ENCODE measurements around the gene GULP1.
"Not testable (repeated sequence)": the region's sequence is repeated elsewhere in the genome, so short reads cannot be mapped to it uniquely, and the experiment has no call there.

The GULP1 gene

DNA sequence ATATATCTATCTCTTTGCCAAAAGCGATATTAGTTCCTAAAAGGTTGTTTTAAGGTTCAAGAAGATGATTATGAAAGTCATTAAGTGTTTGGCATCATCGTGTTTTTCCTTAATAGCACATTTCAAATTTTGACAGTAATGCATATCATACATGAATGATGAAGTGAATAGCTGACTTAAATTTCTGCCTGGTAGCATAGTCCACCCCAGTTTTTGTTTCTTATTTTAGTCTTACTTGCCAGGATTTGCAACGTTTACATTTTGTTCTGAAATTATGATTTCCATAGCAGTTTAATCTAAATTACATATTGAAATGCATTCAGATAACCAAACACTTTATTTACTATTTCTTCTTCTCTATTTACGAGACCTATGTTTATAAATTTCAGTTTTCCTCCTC lies 201.1 kb downstream of the GULP1 start:
- DNase-seq: no peak

DNA sequence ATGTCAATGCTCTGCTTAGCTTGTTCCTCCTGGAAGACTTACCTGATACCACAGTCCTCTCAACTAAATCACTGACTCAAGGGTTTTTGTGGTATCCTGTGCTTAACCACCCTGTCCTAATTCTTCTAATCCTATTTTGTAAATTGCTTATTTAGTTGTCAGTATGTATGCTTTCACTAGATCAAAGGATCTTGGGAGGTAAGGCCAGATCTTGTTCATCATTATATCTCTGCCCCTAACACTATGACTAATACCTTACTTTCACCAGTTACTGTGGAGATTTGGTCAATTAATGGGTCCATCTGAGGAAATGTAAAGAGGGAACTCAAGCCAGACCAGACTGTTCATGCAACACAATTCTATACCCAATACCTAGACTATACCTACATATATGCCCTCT lies 203.2 kb downstream of the GULP1 start:
- no peak for DNase-seq

DNA sequence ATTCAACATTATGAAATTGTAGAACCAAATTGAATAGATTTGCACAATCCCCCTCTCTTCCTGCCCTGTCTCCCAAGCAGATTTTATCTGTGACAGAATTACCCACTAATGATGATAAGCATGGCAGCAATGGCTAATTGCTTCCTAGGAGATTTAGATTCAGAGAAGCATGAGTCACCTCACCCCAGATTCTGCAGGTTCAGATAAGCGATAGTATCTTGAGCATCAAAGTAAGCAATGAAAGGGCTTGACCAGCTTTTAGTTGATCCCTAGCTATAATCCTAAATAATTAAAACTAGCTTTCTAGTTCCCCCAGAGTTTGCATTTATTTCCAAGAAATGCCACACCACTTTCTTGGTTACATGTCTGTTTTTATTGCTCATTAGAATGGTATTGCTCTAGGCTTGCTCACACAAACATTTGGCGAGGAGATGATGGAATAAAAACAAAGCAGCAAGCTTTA lies 204.3 kb downstream of the GULP1 start:
- no peak for DNase-seq

DNA sequence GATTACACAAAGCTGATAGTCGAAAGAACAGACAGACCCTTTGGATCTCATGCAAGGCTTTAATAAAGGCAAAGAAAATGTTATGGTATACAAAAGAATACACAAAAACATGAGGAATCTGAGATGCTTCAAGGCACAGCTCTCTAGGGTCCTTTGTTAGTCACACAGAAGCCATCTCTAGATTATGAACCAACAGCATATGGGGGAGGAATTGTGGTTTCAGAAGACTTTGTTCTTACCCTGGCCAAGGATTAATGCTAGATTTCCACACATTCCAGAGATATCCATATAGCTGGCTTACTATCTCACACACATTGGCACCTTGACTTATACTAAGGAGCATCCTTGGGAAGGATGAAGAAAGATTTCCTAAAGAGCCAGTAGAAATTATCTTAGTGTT lies 206.1 kb downstream of the GULP1 start:
- DNase-seq: no peak

DNA sequence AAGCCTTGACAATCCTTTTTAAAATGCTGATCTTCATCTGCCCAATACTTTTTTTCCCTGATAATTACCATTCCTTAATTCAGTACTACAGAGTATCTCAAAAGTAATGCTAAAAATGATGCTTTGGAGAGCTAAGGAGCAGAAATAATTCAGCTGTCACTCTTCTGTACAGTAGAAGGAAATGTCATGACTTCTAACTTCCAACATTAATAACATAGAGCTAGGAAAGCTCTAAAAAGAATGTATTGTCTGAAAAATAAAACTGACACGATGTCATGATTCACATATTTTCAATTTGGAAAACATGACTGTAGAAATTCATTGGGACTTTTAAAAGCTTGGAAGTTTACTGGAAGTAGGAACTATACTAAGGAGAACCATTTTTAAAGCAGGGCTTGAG lies 212.3 kb downstream of the GULP1 start:
- no peak for DNase-seq

DNA sequence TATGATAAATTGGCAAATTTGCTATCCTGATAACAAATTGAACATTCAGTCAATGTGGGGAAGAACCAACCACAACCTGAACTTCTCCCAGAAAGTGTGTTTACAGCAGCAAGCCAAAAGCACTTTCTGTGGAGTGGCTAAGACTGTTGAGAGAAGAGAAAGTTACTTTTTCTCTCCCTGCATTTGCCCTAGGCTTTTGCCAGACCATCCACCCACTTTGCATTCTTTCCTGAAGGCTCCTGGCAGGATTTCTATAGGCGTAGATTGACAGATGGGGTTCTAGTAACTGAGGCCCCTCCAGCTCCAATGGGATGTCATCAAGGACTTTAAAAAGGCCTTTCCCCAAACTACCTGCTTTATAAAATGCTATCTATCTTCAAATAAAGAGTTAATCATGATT lies 215.2 kb downstream of the GULP1 start:
- no peak for DNase-seq

DNA sequence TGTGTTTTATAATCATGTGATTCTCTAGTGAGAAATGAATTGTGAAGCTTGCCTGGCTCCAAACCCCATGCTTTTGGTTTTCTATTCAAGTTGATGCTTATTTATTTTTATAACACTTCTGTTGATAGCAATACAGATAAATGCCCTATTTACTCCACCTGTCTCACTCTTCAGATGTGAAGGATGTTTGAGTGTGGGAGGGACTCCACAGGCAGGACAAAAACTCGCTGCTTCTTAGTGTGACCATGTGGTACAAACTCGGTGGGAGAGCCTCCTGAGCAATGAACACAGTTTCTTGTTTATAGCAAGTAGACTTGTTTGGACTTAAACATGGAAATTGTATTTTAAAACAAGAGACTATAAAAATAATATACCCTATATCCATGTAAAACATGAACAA lies 219.7 kb downstream of the GULP1 start:
- no peak for DNase-seq

DNA sequence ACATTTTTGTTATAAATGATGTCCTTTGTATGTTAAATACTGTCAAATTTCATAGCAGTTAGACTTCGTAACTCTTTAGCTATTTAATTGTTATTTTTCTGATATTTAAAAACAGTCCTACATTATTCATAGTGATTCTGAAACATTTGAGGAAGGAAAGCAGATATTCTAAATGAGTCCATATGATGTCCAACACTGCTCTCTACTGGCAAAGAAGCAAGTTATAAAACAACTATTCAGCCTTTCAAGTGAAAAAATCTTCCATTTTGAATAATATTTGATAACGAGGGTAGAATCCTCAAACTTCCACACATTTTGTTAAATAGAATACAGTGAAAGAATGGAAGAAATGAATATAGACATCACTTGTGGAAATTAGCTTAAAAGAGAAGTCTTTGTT lies 220.8 kb downstream of the GULP1 start:
- DNase-seq: no peak

DNA sequence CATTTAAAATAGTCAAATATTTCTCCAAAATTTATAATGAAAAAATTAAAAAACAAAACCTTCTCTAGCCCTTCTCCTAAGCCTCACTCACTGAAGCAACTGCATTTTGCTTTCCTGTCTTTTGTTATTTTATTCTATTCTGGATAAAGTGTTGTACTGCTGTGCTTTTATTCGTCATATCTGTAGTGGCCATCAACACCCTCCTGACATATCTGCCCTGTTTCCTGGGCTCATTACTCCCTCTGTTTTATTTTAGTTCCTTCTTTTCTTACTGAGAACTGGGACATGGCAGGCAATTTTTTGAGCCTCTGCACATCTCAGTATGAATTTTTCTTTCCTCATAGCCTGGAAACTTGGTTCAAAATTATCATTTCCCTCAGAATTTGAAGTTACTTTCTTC lies 224.2 kb downstream of the GULP1 start:
- DNase-seq: no peak

DNA sequence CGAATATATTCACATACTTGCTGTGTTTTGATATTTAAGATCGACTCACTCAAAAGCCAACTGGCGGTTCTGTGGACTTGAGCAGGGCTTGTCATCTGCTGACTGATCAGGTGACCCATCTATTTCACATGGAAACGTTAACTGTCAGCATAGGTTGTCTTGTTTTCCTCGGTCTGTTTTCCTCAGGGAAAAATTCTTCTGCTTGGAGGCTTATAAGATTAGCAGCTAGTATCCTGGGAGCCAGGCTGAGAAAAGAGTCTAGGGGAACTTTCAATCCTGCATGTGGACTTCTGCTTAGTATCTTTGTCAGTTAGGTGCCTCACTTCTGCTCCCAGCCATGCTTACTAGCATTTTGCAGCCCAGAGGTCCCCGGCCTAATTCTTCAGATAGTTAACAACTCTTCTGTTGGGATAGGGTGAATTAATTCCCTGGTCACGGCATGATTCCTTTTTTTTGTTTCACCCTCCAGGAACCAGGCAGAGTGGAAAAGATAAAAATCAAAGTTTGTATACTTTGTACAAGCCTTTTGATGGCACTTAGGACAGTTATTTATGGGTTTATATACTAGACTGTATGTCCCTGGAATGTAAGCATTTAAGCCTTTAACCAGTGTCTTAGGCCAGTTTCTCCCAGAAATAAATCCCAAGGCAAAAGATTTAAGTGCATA lies 226.0 kb downstream of the GULP1 start:
- no peak for DNase-seq

DNA sequence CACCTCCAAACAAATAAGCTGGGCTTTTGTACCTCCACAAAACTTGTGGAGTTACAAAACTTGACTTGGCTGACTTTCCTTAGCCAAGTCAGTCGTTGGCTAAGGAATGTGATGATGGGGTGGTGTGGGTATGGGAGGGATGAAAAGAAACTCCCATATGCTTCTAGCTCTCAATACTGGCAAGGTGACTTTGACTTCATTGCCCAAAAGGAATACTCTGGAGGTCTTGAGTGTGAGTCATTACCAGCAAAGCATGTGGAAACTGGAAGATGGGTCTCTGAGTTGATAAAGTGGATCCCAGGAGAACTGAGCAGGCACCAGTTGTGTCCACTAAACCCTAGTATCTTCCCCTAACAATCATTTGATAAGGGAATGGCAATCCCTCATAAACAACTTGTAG lies 226.7 kb downstream of the GULP1 start:
- DNase-seq: no peak

DNA sequence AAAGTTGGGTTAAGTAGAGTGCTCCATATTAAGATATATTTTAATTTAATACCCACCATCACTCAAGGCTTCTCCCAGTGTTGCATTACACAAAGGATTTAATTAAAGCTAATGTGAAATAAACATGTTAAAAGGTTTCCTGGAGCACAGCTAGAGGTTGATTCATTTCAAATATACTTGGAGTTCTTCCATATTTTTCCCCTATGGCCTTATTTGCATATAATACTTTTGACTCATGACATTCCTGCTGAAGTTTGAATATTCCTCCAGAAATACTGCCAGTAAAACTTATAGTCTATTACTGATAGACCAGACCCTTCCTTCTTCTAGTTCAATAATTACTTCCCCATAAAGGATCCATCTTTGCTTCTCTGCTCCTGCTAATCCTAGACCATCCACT lies 227.5 kb downstream of the GULP1 start:
- no peak for DNase-seq

DNA sequence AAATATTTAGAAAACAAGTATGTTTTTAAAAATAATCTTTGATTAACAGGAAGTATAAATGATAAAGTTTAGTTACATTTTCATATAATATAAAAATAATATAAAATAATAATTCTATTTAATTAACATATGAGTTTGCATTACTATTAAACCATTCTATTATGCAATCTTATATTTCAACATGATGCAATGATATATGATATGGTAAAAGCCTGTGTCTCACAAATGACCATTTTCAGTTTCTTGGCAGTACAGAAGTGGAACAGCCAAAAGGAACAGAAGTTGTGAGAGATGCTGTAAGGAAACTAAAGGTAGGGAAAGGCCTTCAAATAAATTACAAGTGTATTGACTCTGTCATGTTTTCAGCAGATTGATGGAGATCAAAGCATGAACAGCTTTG lies 230.8 kb downstream of the GULP1 start:
- no peak for DNase-seq

DNA sequence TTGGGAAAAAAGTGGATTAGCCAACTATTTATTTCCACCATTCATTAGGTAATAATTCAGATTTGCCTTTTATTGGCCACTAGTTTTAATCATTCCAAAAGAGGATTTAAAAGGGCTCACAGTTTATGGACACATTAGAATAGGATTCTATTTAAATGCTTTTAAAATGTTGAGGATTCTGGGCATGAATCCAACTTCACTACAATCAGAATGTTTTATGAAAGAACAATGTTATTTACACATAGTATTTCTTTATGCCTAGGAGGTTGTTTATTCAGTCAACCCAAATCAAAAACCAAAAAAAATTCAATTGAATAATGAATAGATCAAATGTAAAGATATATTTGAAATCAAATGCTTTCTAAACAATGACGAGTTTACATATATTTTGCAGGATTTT lies 232.2 kb downstream of the GULP1 start:
- no peak for DNase-seq

DNA sequence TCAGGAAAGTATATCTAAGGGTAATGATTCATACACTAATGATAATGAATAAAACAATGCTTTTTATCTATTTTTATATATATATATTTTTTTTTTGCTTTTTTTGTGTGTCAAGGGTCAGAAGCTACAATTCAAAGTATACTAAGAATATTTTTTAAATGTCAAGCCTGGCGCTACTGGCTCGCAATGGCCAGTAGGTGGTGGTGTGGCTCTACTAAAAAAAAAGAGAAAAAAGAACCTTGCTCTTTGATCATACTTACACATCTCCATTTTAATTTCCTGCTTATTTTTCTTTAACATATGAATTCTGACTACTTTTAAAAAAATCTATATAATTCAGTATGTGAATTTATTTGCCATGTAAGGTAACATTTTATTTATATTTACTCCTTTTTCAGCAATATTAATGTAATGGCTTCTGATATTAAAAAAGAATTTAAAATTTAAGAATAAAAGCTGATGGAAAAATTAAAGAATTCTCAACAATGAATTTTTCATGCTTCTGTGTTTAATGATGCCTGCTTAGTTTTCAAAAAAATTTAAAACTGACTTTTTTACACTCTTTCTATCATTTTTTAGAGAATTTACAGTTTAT lies 232.9 kb downstream of the GULP1 start:
- DNase-seq: no peak

DNA sequence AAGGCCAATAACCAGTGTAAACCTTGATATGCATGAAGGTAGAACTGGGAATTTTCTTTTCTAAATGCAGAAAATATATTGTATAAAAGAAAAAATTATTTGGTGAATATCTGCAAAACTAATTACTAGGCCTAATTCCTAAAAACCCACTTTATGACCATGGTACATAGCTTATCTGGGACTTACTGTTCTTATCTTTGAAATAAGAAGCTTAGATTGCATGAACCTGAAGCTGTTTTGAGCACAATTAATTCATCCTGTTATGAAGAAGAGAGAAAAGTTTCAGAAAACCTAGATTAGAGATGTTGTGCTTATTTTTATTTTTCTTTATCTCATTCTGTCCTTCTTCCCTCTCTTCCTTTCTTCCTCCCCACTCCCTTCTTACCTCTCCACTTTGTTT lies 235.0 kb downstream of the GULP1 start:
- no peak for DNase-seq

DNA sequence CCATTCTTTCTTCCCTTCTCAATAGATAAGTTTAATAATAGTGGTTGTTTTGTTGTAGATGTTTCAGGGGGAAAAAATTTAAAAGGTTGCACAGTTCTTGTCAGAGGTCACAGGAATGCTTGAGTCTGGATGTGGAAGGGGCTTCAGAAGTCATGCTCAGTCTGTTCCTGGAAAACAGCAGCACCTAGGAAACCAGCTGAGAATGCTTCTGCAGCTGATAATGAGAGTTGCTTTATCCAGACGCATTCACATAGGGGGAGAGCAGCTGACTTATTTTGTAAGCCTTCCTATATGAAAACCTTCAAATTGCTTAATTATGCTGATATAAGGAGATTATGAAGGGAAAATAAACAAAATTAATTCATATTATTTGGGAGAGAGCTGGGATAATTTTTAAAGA lies 235.5 kb downstream of the GULP1 start:
- DNase-seq: no peak

DNA sequence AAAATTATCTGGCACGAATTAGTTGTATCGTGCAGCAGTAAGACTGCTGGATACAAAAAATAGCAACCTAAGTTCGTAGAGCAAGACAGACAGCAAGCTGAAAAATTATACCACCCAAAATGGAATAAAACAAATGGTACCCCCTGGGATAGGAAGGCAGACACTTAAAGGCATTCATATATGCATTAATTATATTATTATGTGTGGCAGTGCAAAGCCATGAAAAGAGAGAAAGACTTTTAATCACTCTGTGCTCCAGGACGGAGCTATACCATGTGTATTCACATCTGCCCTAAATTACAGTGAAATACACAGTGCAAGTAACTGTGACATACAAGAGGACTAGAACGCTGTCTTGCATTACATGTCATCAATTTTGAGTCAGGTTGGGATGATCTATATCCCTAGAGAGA lies 235.9 kb downstream of the GULP1 start:
- DNase-seq: no peak

DNA sequence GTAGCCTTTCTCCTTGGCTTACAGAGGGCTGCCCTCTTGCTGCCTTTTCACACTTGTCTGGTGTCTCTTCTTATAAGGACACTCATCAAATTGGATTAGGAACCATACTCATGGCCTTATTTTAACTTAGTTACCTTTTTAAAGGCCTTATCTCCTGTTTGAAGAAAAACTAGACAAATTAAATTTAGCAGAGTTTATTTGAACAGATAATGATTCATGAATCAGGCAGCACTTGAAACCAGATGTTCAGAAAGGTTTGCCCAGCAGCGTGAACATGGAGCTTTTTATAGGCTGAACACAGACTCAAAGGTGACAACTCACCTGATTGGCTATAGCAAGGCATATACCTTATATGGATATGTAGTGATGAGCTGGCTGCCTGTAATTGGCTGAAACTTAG lies 238.0 kb downstream of the GULP1 start:
- no peak for DNase-seq

DNA sequence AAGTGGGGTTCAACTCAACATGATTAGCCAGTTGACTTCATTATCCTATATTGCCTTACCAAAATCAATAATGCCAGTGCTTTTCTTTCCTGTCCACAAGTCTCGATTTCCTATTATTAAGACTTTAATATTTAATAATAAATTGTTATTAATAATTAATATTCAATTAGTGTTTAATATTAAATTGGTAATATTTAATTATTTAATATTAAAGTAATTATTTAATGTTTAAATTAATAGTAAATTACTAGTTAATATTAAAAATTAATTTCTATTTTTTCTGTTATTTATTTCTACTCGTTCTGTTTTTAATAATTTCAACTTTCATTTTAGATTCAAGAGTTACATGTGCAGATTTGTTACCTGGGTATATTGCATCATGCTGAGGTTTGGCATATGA lies 243.2 kb downstream of the GULP1 start:
- no peak for DNase-seq

DNA sequence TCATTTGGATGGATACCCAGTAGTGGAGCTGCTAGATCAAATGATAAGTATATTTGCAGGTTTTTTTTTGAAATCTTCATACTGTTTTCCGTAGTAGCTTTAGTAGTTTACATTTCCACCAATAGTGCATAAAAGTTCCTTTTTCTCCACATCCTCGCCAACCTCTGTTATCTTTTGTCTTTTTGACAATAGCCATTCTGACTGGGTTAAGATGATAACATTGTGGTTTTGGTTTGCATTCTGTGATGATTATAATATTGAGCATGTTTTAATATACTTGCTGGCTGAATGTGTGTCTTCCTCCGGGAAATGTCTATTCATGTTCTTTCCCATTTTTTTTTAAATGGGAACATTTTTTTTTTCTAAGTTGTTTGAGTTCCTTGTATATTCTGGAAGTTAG lies 260.0 kb downstream of the GULP1 start:
- no peak for DNase-seq

DNA sequence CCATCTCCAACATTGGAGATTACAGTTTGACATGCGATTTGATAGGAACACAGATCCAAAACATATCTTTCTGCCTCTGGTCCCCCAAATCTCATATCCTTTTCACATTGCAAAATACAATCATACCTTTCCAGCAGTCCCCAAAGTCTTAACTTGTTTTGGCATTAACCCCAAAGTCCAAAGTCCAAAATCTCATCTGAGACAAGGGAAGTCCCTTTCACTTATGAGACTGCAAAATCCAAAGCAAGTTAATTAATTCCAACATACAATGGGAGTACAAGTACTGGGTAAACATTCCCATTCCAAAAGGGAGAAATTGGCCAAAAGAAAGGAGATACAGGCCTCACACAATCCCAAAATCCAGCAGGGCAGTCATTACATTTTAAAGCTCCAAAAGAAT lies 265.4 kb downstream of the GULP1 start:
- DNase-seq: no peak

DNA sequence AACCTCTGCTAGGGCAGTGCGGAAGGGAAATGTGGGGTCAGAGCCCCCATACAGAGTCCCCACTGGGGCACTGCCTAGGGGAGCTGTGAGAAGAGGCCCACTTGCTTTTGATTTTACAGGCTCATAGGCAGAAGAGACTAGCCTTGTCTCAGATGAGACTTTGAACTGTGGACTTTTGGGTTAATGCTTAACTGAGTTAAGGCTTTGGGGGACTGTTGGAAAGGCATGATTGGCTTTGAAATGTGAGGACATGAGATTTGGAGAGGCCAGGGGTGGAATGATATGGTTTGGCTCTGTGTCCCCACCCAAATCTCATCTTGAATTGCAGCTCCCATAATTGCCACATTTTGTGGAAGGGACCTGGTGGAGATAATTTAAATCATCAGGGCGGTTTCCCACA lies 267.8 kb downstream of the GULP1 start:
- DNase-seq: not testable (repeated sequence)

DNA sequence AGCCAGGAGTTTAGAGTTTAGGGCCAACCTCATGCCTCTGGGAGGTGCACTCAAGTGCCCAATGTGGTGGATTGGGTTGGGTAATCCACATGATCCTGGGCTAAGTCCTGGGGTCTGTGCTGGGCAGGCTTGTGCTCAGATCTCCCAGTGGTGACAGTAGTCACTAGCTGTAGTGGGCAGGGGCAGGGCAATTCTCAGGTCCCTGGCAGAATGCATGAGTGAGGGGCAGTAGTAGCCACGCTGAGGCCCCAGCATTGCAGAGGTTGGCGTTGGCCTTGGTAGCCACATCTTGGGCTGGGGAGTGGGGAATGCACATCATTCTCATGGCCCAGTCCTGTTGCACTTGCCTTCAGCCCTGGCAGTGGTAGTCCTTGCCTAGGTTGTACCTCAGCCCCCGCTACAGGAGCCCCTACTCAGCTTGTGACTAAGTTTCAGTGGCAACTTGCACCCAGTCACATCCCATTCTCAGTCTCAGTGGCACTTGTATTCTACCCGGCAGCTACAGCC lies 269.9 kb downstream of the GULP1 start:
- DNase-seq: no peak

All from 8988T (cell line).